Upper lobe of right lung (tissue), 1 donor: ENCODE results near the gene VSX2. TPM values are rescaled to one million over a fixed set of nuclear protein-coding genes. Genes with fewer than 3 reads are reported as not detected.

Source experiments
- ATAC-seq: fragments of 200-7000 bp; cut with Tn5 transposase; one replicate; pipeline ENCODE4 v1.9.1; 2020; ENCODE audit warnings: mild to moderate bottlenecking, moderate library complexity
- DNase-seq: peaks from one replicate; pipeline ENCODE4 v3.0.0-alpha.2; 2020
- H3K27ac ChIP-seq: fragments of 200-600 bp; one replicate; pipeline ENCODE4 v1.8.0; 2022
- H3K27me3 ChIP-seq: fragments of 200-600 bp; one replicate; pipeline ENCODE4 v1.8.0; 2022; ENCODE audit warnings: mild to moderate bottlenecking
- H3K36me3 ChIP-seq: fragments of 200-600 bp; one replicate; pipeline ENCODE4 v1.8.0; 2022
- H3K4me1 ChIP-seq: fragments of 200-600 bp; one replicate; pipeline ENCODE4 v1.8.0; 2022
- H3K4me3 ChIP-seq: fragments of 200-600 bp; one replicate; pipeline ENCODE4 v1.8.0; 2022; ENCODE audit warnings: mild to moderate bottlenecking
- H3K9me3 ChIP-seq: fragments of 200-600 bp; one replicate; pipeline ENCODE4 v1.8.0; 2022
- CTCF ChIP-seq: fragments of 200-600 bp; IDR thresholded peaks from one replicate; pipeline ENCODE4 v1.8.0; 2022; ENCODE audit warnings: antibody characterized with exemption
- intact Hi-C: fragments of 100-400 bp; cut with DNase I; formaldehyde crosslinking; loops from one replicate; pipeline ENCODE4 v1.11.0; 2022
- total RNA-seq: library from RNA; stranded (reverse); fragmentation: NEBNext Ultra II Directional; extraction: Animal tissue kit (Norgen Biotek cat#: 25700); gene quantifications from one replicate; pipeline ENCODE4 v1.2.1, GENCODE V29; 2021
- donor health status: DM: no; HTN: yes; CAD: no; lungs with severe emphysema.

Gene VSX2
- total RNA-seq, 1 donor from 2014 or later = not detected

- Histone ChIP-seq H3K9me3 (no peaks in the 10 kb centered on the region), H3K27me3 (no peaks in the 10 kb centered on the region), H3K36me3 (peaks cover 16% of the 10 kb centered on the region), H3K4me3 (peak overlapping the region; percentile 79), H3K4me1 (peaks cover 18% of the 10 kb centered on the region), H3K27ac (peak overlapping the region; percentile 79)
- peak; percentile 60 for ATAC-seq
- no peak for DNase-seq
- intact Hi-C loops = no loop called here
- TF ChIP-seq CTCF = peak; percentile 48
Measured at GRCh38 chr14:74302152-74302628, 62.9 kb downstream of the VSX2 start.

GRCh38 chr14:74302634-74303569 lies 63.7 kb downstream of the VSX2 start, which contains the start of gene ABCD4:
ABCD4 (minus strand) TSS chr14:74302934; CDS start chr14:74302912, 22 bp downstream.
- peak; percentile 100 for ATAC-seq
- H3K36me3 ChIP-seq = peaks cover 9% of the 10 kb centered on the region

GRCh38 chr14:74308695-74309094 lies 69.4 kb downstream of the VSX2 start:
- intact Hi-C loops = no loop called here
- ATAC-seq (no peak), DNase-seq (no peak)
- Histone ChIP-seq H3K4me1 (no peaks in the 10 kb centered on the region), H3K4me3 (no peak overlapping the region), H3K9me3 (no peaks in the 10 kb centered on the region), H3K27ac (no peak overlapping the region), H3K36me3 (no peaks in the 10 kb centered on the region), H3K27me3 (no peaks in the 10 kb centered on the region)
- no peak for TF ChIP-seq CTCF

More at GRCh38 chr14:74302634-74303569, 63.7 kb downstream of the VSX2 start, which contains the start of gene ABCD4:
- Histone ChIP-seq H3K4me3 (peak within 1 kb of the TSS; percentile 79), H3K27me3 (no peaks in the 10 kb centered on the region), H3K27ac (peak within 1 kb of the TSS; percentile 79), H3K9me3 (no peaks in the 10 kb centered on the region), H3K4me1 (peaks cover 18% of the 10 kb centered on the region)
- intact Hi-C loops = no loop called here
- peak; percentile 96 for DNase-seq
- peak; percentile 56 for TF ChIP-seq CTCF

GRCh38 chr14:74309125-74310022 lies 70.1 kb downstream of the VSX2 start:
- intact Hi-C loops = no loop called here
- Histone ChIP-seq H3K36me3 (no peaks in the 10 kb centered on the region), H3K4me3 (no peak overlapping the region), H3K9me3 (no peaks in the 10 kb centered on the region), H3K27me3 (no peaks in the 10 kb centered on the region), H3K4me1 (no peaks in the 10 kb centered on the region), H3K27ac (no peak overlapping the region)
- no peak for TF ChIP-seq CTCF
- ATAC-seq = no peak
- DNase-seq = no peak

- no peak for TF ChIP-seq CTCF
- intact Hi-C loops = no loop called here
- no peak overlapping the region for H3K4me3 ChIP-seq
Measured at GRCh38 chr14:74312161-74312560, 72.9 kb downstream of the VSX2 start.

More at GRCh38 chr14:74312161-74312560, 72.9 kb downstream of the VSX2 start:
- DNase-seq = no peak
- Histone ChIP-seq H3K27me3 (no peaks in the 10 kb centered on the region), H3K9me3 (no peaks in the 10 kb centered on the region), H3K27ac (no peak overlapping the region), H3K4me1 (no peaks in the 10 kb centered on the region), H3K36me3 (no peaks in the 10 kb centered on the region)
- no peak for ATAC-seq

Other genes starting within 250 kb of the VSX2 start
- 13.8 TPM for gene ENTPD5, start 220.2 kb upstream of the VSX2 start, total RNA-seq
- gene BBOF1, start 220.1 kb upstream of the VSX2 start, total RNA-seq = 2.8 TPM
- gene ALDH6A1, start 155.0 kb upstream of the VSX2 start, total RNA-seq = 49.1 TPM
- 8.7 TPM for gene LIN52, start 154.5 kb upstream of the VSX2 start, total RNA-seq
- 48.3 TPM for gene ABCD4, start 63.5 kb downstream of the VSX2 start, total RNA-seq
- not detected for gene VRTN, start 109.0 kb downstream of the VSX2 start, total RNA-seq
- 2.9 TPM for gene SYNDIG1L, start 186.8 kb downstream of the VSX2 start, total RNA-seq